Kidney epithelial cell (primary cell): Measurements from ENCODE around the gene SCAF1. TPM values are rescaled to one million over a fixed set of nuclear protein-coding genes. Genes with fewer than 3 reads are reported as not detected.

Experiments
- DNase-seq: peaks from one replicate; pipeline ENCODE4 v3.0.0-alpha.2; 2010; ENCODE audit warnings: low read depth
- H3K27me3 ChIP-seq: 2 replicates; pipeline ENCODE4 v1.6.0; 2011; ENCODE audit warnings: low read length; ENCODE audit not compliant: control insufficient read depth, insufficient read depth
- H3K36me3 ChIP-seq: 2 replicates; pipeline ENCODE4 v1.5.1; 2011; ENCODE audit warnings: low read length; ENCODE audit not compliant: control insufficient read depth, insufficient read depth
- H3K4me3 ChIP-seq: 2 replicates; pipeline ENCODE4 v1.5.1; 2011; ENCODE audit warnings: low read depth, mild to moderate bottlenecking, control low read depth, low read length
- CTCF ChIP-seq: IDR thresholded peaks from 2 replicates; pipeline ENCODE4 v1.5.1; 2011; ENCODE audit warnings: mild to moderate bottlenecking, moderate library complexity, low read length, control low read depth, inconsistent platforms; ENCODE audit not compliant: insufficient read depth, poor library complexity, severe bottlenecking
- total RNA-seq: library from RNA; depleted of rRNA; stranded (reverse); fragments of >200 nt; gene quantifications from 2 replicates; pipeline ENCODE4 v1.2.3, GENCODE V29; 2015

SCAF1 gene
- total RNA-seq, 1 donor from 2014 or later, result 38.9 TPM

- Histone ChIP-seq H3K4me3 (no peak overlapping the region), H3K36me3 (peaks cover 7% of the 10 kb centered on the region), H3K27me3 (no peaks in the 10 kb centered on the region)
- no peak for DNase-seq
- TF ChIP-seq CTCF, result no peak
Observed at GRCh38 chr19:49656456-49657109, 14.6 kb downstream of the SCAF1 start.

GRCh38 chr19:49657493-49658138 is 15.6 kb downstream of the SCAF1 start:
- DNase-seq, result no peak
- no peaks in the 10 kb centered on the region for H3K27me3 ChIP-seq
- H3K4me3 ChIP-seq, result no peak overlapping the region
- TF ChIP-seq CTCF, result no peak
- peaks cover 7% of the 10 kb centered on the region for H3K36me3 ChIP-seq

GRCh38 chr19:49658139-49658517 is 16.1 kb downstream of the SCAF1 start:
- Histone ChIP-seq H3K36me3 (peaks cover 7% of the 10 kb centered on the region), H3K27me3 (no peaks in the 10 kb centered on the region), H3K4me3 (no peak overlapping the region)
- TF ChIP-seq CTCF, result no peak
- DNase-seq, result no peak

GRCh38 chr19:49658566-49659442 is 16.8 kb downstream of the SCAF1 start:
- no peak for TF ChIP-seq CTCF
- no peak for DNase-seq
- H3K36me3 ChIP-seq, result peaks cover 7% of the 10 kb centered on the region

GRCh38 chr19:49660338-49660961 is 18.4 kb downstream of the SCAF1 start:
- Histone ChIP-seq H3K27me3 (no peaks in the 10 kb centered on the region), H3K36me3 (peaks cover 6% of the 10 kb centered on the region), H3K4me3 (no peak overlapping the region)
- TF ChIP-seq CTCF, result no peak
- no peak for DNase-seq

More at GRCh38 chr19:49658566-49659442, 16.8 kb downstream of the SCAF1 start:
- no peak overlapping the region for H3K4me3 ChIP-seq
- no peaks in the 10 kb centered on the region for H3K27me3 ChIP-seq
